Transverse colon (tissue), 4 donors: ENCODE results near the gene ARHGAP42. TPM values are rescaled to one million over a fixed set of nuclear protein-coding genes. Genes with fewer than 3 reads are reported as not detected.

Source experiments
- DNase-seq: peaks from one replicate; pipeline ENCODE4 v3.0.0-alpha.2; 2019
- H3K27ac ChIP-seq, 4 donors: fragments of 200-600 bp; sonication (generic); 2 replicates each; pipeline ENCODE4 v1.5.1; 2016 to 2018; ENCODE audit warnings: inconsistent platforms in 4 of 4
- H3K27me3 ChIP-seq: fragments of 200-600 bp; sonication (generic); 2 replicates; pipeline ENCODE4 v1.5.1; 2017; ENCODE audit warnings: inconsistent platforms
- H3K36me3 ChIP-seq, 4 donors: fragments of 200-600 bp; sonication (generic); 2 replicates each; pipeline ENCODE4 v1.5.1; 2017 to 2019; ENCODE audit warnings: inconsistent platforms in 4 of 4
- H3K4me1 ChIP-seq, 4 donors: fragments of 200-600 bp; sonication (generic); 2 replicates each; pipeline ENCODE4 v1.5.1; 2017 to 2020; ENCODE audit warnings: inconsistent platforms in 4 of 4
- H3K4me3 ChIP-seq, 4 donors: fragments of 200-600 bp; sonication (generic); 1 replicate in 1 of 4; 2 replicates in 3 of 4; pipeline versions ENCODE4 v1.5.1 to v1.6.1; 2017 to 2019; ENCODE audit warnings: inconsistent platforms in 4 of 4
- H3K9me3 ChIP-seq, 2 donors: fragments of 200-600 bp; sonication (generic); 2 replicates each; pipeline ENCODE4 v1.5.1; 2017 to 2019; ENCODE audit warnings: inconsistent platforms in 2 of 2
- EP300 ChIP-seq: sonication (generic); formaldehyde crosslinking; IDR thresholded peaks from one replicate; pipeline ENCODE4 v1.6.1; 2017; ENCODE audit warnings: antibody characterized with exemption, low read depth
- POLR2A ChIP-seq: fragments of 450-650 bp; IDR thresholded peaks from one replicate; pipeline ENCODE4 v1.6.1; 2016; ENCODE audit warnings: antibody characterized with exemption, mild to moderate bottlenecking, moderate library complexity
- POLR2AphosphoS5 ChIP-seq, 3 donors: sonication (generic); formaldehyde crosslinking; IDR thresholded peaks; one replicate each; pipeline ENCODE4 v1.6.1; 2016; ENCODE audit warnings: antibody characterized with exemption in 3 of 3
- WGBS, 2 donors: methylation state at CpG; one replicate each; pipeline ENCODE4 v1.1.5; 2018; ENCODE audit warnings: low coverage in 1 of 2; 5-methylcytosine and 5-hydroxymethylcytosine counted together
- in situ Hi-C, 4 donors: fragments of 200-750 bp; cut with MboI; loops; one replicate each; pipeline versions ENCODE4 v1.15.0 to v1.15.1; 2017; ENCODE audit warnings: low sequenced_read_pairs in 3 of 4, low pct_ligation_motif_present in 1 of 4, low pct_unique_long_range_greater_than_20kb in 1 of 4
- intact Hi-C: fragments of 100-400 bp; cut with DNase I; formaldehyde crosslinking; loops from one replicate; pipeline ENCODE4 v1.15.1; 2023; ENCODE audit warnings: low total_unique reads
- total RNA-seq, 4 donors: library from RNA; depleted of rRNA; stranded (reverse); fragments of >200 nt; gene quantifications; one replicate each; pipeline ENCODE4 v1.1.0, GENCODE V29; 2016
- TF ChIP-seq, protein P1 (sequence below), 5 experiments: fragments of 200-600 bp in 3 of 5; fragments of 450-650 bp in 2 of 5; sonication (generic) in 3 of 5; IDR thresholded peaks; 1 replicate in 2 of 5; 2 replicates in 3 of 5; pipeline ENCODE4 v1.5.1; 2016 to 2017; ENCODE audit warnings: antibody characterized with exemption in 5 of 5, inconsistent platforms in 3 of 5, mild to moderate bottlenecking in 2 of 5, moderate library complexity in 1 of 5

Gene ARHGAP42
- total RNA-seq, 4 donors from 2014 or later: 33.3 to 62.5 (median 40.9) TPM

DNA sequence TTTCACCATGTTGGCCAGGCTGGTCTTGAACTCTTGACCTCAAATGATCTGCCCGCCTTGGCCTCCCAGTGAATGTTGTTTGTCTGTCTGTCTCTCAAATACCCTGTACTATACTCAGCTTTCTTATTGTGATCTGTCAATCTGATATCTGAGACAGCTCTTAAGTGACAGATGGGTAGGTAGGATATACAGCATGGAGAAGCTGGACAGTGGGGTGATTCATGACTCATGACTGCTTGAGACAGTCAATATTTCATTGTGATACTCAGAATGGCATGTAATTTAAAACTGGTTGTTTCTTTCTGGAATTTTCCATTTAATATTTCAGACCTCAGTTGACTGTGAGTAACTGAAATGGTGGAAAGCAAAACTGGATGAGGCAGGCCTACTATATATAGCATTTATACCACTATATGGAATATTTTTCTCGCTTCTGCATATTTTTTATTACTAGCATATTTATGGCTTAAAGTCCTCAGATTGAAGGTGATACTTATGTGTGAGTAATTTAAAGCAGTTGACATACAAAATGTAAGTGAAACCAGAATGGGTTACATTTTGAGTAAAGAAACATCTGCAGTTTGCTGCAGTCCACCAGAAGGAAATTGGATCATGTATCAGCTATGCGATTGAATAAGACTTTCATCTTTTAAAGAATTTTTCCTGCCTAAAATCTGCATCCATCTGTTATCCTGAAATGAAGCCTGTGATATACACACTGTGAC lies 22.3 kb downstream of the ARHGAP42 start:
- no peaks in the 10 kb centered on the region for H3K36me3 ChIP-seq
- in situ Hi-C loops: no loop called here
- no peak for DNase-seq

DNA sequence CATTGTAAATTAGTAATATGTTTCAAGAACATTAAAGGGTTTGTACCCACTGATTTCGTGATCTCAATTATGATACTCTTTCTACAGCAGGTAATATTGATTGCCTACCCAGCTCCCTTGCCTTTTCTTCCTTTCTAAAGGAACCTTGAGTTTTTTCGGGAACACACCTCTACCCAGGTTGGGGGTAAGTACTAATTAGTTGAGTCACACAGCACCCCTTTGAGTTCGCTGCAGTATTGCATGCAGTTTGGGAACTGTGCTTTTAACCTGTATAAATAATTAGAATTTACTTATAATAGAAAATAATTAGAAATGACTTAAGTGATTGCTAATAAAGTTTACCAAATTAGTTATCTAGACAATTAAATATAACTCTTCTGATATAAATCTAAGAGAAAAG lies 24.9 kb downstream of the ARHGAP42 start:
- H3K9me3 ChIP-seq: no peaks in the 10 kb centered on the region
- no peak for DNase-seq
- intact Hi-C loops (no loop called here), in situ Hi-C loops (no loop called here)
- H3K4me1 ChIP-seq: peaks cover 0 to 37% (median 4%) of the 10 kb centered on the region in 4 donors
- no peaks in the 10 kb centered on the region for H3K36me3 ChIP-seq
- no peak for TF ChIP-seq POLR2AphosphoS5 (IDR thresholded peaks at IDR 0.05)
- TF ChIP-seq EP300: no peak
- TF ChIP-seq, protein P1, sequence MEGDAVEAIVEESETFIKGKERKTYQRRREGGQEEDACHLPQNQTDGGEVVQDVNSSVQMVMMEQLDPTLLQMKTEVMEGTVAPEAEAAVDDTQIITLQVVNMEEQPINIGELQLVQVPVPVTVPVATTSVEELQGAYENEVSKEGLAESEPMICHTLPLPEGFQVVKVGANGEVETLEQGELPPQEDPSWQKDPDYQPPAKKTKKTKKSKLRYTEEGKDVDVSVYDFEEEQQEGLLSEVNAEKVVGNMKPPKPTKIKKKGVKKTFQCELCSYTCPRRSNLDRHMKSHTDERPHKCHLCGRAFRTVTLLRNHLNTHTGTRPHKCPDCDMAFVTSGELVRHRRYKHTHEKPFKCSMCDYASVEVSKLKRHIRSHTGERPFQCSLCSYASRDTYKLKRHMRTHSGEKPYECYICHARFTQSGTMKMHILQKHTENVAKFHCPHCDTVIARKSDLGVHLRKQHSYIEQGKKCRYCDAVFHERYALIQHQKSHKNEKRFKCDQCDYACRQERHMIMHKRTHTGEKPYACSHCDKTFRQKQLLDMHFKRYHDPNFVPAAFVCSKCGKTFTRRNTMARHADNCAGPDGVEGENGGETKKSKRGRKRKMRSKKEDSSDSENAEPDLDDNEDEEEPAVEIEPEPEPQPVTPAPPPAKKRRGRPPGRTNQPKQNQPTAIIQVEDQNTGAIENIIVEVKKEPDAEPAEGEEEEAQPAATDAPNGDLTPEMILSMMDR (IDR thresholded peaks at IDR 0.05): no peak
- TF ChIP-seq POLR2A: no peak
- H3K27me3 ChIP-seq: no peaks in the 10 kb centered on the region
- WGBS, 2 donors: 75 to 91% methylated on average over 3 of the region's 3 CpGs
- no peak overlapping the region for H3K27ac ChIP-seq
- H3K4me3 ChIP-seq: no peak overlapping the region

More for the DNA sequence above, 22.3 kb downstream of the ARHGAP42 start:
- no peak for TF ChIP-seq POLR2AphosphoS5 (IDR thresholded peaks at IDR 0.05)
- TF ChIP-seq, protein P1 (IDR thresholded peaks at IDR 0.05): no peak
- TF ChIP-seq POLR2A: no peak
- TF ChIP-seq EP300: no peak
- Histone ChIP-seq H3K4me3 (no peak overlapping the region), H3K27ac (no peak overlapping the region), H3K27me3 (no peaks in the 10 kb centered on the region), H3K9me3 (no peaks in the 10 kb centered on the region), H3K4me1 (peaks cover 0 to 29% (median 4%) of the 10 kb centered on the region in 4 donors)
- intact Hi-C loops: no loop called here
- WGBS, 2 donors: 73 to 74% methylated on average over 2 to 3 of the region's 3 CpGs

DNA sequence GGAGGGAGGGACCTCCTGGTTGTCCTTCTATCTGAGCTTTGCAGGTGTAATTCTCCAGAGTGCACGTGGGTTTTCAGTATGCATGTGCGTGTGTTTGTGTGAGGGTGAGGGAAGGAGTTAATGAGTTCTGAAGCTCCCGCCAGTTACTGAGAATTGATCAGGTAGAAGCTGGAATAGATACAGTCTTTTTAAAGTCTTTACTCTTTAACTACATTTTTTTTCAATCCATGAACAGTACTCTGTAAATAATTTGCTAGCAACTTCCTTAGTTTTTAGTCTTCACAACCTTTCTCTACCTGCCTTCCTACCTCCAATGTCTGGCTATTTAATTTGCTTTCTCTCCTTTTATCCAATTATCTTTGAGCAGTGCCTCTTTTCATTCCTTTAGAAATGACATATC lies 25.5 kb downstream of the ARHGAP42 start:
- in situ Hi-C loops: no loop called here
- intact Hi-C loops: no loop called here
- H3K27ac ChIP-seq: no peak overlapping the region
- H3K9me3 ChIP-seq: no peaks in the 10 kb centered on the region
- no peaks in the 10 kb centered on the region for H3K27me3 ChIP-seq
- 26 to 40% methylated on average over 1 to 3 of the region's 3 CpGs for WGBS, 2 donors
- TF ChIP-seq POLR2AphosphoS5 (IDR thresholded peaks at IDR 0.05): no peak
- TF ChIP-seq, protein P1 (IDR thresholded peaks at IDR 0.05): no peak
- no peak for TF ChIP-seq POLR2A
- no peak for DNase-seq
- no peaks in the 10 kb centered on the region for H3K36me3 ChIP-seq
- peaks cover 0 to 37% (median 4%) of the 10 kb centered on the region in 4 donors for H3K4me1 ChIP-seq
- H3K4me3 ChIP-seq: no peak overlapping the region

DNA sequence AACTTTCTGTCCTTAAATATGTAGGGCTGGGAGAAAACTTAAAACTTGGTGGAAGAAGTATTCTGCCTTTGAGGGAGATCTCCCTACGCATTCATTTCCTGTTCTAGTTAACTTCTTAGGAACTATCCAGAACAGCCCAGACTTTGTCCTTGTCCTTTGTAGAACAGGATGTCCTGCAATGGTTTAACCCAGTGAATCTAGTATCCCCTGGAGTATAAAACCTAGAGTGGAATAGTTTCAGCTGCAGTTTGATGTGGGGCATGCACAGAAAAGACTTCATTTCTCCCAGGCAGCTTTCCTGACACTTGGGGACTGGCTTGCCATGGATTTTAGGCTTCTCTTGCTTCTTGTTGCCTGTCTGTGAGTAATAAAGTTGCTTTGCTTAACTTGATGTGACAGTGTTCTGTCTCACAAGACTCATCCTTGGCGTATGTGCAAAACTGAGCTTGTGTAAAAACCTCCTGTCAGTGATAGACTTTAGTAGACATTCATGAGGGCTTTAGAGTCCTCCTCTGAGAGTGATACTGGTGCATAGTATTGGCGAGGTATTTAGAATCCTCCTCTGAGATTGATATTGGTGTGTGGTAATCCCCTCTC lies 28.2 kb downstream of the ARHGAP42 start:
- WGBS, 2 donors: 73 to 93% methylated on average over 3 of the region's 3 CpGs
- Histone ChIP-seq H3K9me3 (no peaks in the 10 kb centered on the region), H3K4me3 (no peak overlapping the region), H3K36me3 (no peaks in the 10 kb centered on the region), H3K27me3 (no peaks in the 10 kb centered on the region), H3K4me1 (peaks cover 9 to 42% (median 17%) of the 10 kb centered on the region in 4 donors), H3K27ac (peak overlapping the region in 1 of 4 donors; percentile 35)
- in situ Hi-C loops (no loop called here), intact Hi-C loops (no loop called here)
- DNase-seq: no peak
- TF ChIP-seq POLR2A: peak; percentile 13
- TF ChIP-seq POLR2AphosphoS5 (IDR thresholded peaks at IDR 0.05): peak in 1 of 3 donors; percentile 9
- TF ChIP-seq, protein P1 (IDR thresholded peaks at IDR 0.05): no peak
